ENCODE measurements around the gene BPHL. TPM values are rescaled to one million over a fixed set of nuclear protein-coding genes. Genes with fewer than 3 reads are reported as not detected.
"Not testable (repeated sequence)": the region's sequence is repeated elsewhere in the genome, so short reads cannot be mapped to it uniquely, and the experiment has no call there.

The BPHL gene
- total RNA-seq, 2 donors from 2014 or later, result 25.5 to 27.6 TPM

DNA sequence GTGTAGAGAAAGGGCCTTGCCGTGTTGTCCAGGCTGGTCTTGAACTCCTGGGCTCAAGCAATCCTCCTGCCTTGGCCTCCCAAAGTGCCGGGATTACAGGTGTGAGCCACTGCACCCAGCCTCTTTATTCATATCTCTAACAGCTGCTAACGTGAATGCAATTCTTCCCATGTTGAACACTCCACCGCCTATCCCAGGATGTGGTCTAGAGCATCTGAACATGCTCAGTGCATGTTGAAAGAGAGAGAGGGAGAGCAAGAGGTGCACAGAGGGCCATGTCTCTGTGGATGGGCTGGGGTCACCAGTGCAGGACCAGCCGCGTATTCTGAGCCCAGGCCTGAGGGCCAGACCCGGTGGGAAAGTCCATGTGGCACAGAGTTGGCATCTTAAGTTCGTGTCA is 26.1 kb downstream of the BPHL start:
- intact Hi-C loops (cut with DNase I, micrococcal nuclease), result no loop called here
- no peak for DNase-seq
- ATAC-seq, result no peak

DNA sequence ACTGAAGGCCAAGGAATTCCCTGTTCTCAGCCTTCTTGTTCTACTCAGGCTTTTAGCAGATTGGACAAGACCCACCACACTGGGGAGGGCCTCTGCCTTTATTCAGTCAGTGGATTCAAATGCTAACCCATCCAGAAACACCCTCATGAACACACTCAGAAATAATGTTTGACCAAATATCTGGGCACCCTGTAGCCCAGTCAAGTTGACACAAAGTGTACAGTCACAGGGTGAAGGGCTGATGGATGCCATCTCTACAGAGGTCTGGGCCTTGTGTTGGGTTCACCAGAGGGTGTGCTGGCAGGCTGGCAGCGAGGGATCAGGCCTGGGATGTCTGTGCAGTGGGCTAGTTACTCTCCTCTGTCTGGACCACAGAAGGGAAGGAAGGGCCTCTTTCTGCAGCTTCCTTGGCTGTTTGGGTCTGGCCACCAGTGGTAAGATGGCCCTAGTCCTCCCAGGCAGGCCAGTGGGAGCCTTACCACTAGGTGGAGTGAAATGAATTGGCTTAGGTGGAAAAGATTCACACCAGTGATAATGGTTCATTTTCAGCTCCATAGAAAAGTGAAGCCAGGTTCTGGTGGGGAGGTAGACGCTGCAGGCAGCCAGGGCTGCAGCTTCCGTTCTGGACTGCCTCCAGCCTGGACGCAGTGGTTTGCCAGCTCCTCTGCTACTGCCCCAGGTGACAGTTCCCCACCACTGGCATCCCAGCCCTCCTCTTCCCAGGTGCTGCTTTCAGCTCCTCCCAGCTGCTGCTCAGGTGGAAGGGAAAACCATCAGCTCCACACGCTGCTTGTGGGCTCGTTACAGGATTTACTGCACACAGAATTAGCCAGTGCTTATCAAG is 29.6 kb downstream of the BPHL start:
- DNase-seq (no peak), ATAC-seq (no peak)
- intact Hi-C loops (cut with DNase I, micrococcal nuclease), result no loop called here

DNA sequence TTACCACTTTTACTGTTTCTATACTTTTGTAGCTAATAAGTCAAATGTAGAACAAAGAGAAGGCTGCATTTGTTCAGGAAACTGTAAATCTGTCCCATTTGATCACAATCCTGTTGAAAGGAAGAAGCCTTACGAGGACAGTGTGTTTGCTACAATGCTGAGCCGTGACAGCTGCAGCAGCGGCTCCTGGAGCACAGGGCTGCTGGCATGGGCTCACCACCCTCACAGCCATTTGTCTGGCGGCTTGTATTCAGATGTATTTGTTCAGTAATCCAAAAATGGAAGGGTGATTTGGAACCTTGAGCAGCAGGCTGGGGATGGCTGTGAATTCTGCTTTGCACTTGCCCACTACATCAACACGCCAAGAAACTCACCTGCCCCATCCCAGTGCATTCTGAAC is 33.2 kb downstream of the BPHL start:
- DNase-seq, result no peak
- intact Hi-C loops (cut with DNase I, micrococcal nuclease), result no loop called here
- ATAC-seq, result no peak

DNA sequence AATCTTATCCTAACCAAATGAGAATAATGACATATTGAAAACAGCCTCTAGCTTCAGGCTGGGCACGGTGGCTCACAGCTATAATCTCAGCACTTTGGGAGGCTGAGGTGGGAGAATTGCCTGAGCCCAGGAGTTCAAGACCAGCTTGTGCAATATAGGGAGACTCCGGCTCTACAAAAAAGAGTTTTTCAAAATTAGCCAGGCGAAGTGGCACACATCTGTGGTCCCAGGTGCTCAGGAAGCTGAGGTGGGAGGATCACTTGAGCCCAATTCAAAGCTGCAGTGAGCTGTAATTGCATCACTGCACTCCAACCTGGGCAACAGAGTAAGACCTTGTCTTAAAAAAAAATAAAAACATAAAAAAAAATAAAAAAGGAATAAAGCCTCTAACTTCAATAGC is 34.2 kb downstream of the BPHL start:
- intact Hi-C loops (cut with DNase I, micrococcal nuclease), result no loop called here
- ATAC-seq, result no peak
- DNase-seq, result no peak

DNA sequence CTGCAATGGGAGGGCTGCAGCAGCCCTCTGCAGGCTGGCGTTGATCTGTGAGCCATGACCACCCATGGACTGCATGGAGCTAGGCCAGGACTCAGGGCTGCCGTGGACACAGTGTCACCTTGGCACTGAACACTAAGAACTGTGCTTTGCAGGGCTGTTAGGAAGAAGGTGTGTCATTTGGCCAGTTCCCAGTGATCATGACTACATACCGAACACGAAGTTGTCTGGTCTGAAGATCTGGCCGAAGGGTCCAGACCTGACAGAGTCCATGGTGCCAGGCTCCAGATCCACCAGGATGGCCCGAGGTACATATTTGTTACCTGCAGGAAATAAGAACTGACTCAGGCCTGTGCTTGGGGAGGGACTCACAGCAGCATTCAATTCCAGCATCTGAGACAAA is 36.9 kb downstream of the BPHL start:
- DNase-seq; intact Hi-C loops (cut with DNase I, micrococcal nuclease): not testable (repeated sequence)
- peak; percentile 23 for ATAC-seq

DNA sequence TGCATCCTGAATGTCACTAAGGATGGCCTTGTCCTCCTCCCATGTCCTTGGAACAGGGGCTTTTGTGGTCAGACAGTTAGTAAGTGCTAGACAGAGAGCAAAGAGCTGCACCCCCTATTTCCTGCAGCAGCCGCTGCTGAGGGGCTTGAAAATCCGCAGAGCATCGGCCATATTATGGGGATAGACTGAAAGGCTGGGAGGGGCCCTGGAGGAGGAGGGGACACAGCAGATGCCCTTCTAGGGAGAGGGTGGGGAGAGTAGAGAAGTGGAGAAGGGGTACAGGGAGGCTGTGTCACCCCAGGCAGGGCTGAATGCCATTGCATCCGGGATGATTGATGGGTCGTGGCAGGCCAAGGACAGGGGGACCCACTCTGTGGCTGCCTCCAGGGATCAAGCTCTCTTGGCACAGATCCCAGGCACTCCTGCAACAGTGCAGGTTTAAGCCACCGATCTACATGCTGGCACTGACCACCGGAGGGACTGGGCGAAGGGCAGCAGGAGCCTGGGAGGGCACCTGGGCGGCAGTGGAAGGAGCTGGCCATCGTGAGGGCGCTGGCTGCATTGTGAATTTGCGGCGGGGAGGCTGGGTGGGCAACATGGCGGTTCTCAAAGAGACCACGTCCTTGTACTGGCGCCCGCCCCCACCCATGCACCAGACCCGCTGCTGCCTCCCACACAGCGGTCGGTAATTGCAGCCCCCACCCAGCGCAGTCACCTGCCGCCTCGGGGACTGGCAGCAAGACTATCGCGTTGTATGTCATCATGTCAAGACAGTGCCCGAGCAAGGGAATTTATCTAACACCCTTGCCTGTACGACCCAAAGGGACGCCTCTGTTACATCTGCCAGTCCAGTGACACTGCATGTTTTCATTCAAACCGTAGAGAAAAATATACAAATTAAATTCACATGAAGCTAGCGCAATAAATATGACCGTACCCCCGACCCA is 37.9 kb downstream of the BPHL start:
- DNase-seq, result peak; percentile 36 to 41
- intact Hi-C loops (cut with DNase I, micrococcal nuclease); ATAC-seq: not testable (repeated sequence)

DNA sequence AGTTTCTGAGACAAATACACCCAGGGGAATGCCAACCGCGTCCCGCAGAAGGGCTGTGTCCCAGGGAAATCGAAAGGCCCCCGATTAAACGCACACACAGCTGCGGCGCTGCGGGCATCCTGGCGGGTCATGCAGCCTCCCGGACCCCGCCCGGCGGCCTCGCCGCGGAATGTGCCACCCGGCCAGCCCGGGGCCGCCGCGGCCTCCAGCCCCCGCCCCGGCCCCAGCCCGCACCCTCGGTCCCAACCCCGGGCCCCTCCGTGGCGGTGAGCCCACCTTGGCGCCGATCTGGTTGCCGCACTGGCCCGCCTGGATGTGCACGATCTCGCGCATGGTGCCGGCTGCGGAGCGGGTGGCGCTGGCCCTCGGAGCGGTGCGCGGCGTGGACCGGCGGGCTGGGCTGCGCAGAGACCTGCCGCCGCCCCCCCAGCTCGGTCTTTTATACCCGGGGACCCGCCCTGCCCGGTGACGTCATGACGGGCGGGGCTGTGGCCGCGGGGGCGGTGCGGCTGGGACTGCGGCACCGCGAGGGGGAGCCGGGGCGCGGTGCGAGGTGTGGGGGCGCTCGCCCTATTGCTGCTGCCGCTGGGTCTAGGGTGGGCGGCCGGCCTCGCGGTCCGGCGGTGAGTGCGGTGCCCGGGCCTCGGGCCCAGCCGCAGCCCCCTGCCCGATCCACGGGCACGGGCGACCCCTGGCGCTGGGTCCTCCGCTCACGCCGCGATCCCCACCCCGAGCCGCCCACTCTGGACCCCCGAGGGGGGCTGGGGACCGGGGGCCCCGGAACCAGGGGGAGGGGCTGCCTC is 38.8 kb downstream of the BPHL start, which contains the start of gene TUBB2A:
Gene TUBB2A (minus strand): TSS at position 414 of the 803 bp plus-strand sequence. CDS start 81 bp downstream, at position 333.
- intact Hi-C loops (cut with DNase I, micrococcal nuclease), result no loop called here
- peak; percentile 72 for ATAC-seq

DNA sequence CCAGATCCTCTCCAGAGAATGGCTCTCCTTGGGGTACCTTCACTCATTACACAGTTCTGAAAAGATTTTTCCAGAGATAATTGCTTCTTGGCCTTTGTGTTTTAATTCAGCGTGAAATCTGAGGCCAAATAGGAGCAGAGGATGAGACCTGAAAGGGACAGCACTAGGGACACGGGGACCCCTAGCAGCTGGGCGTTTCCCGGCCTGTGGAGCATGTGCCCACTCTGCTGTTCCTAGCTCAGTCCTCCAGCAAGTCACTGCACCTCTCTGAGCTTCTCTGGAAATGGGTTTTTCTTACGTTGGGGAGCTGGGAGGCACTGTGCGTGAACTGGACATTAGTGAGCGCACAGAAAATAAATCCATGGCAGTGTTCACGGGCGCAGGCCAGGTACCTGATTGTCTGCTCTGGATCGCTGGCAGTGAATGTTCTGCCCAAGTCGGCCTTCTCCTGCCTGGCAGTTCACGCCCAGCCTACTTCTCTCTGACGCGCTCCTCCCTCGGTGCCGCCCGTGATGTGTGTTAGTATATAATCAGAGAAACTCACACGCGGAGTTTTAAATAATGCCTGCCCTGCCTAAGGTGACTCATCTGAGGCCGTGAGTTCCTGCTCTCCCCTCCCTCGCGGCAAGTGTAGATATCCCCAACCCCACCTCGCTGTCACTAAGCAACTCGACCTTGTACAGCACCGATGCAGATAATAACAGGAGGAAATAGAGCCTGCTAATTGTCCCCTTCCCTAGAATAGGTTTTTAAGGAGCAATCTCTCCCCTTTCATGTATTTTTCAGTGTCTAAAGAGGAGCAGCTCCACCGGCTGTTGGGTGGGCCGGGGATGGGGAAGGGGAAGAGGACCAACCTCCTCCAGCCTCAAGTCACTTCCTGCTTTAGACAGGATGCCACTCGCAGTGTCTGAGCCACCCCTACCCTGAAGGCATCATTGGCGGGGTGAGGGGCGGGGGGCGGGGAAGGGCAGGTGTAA is 41.6 kb downstream of the BPHL start:
- intact Hi-C loops (cut with DNase I, micrococcal nuclease), result no loop called here
- peak; percentile 69 for ATAC-seq
- peak; percentile 81 to 88 for DNase-seq

More for the DNA sequence above, 38.8 kb downstream of the BPHL start, which contains the start of gene TUBB2A:
- DNase-seq, result peak; percentile 72 to 87

DNA sequence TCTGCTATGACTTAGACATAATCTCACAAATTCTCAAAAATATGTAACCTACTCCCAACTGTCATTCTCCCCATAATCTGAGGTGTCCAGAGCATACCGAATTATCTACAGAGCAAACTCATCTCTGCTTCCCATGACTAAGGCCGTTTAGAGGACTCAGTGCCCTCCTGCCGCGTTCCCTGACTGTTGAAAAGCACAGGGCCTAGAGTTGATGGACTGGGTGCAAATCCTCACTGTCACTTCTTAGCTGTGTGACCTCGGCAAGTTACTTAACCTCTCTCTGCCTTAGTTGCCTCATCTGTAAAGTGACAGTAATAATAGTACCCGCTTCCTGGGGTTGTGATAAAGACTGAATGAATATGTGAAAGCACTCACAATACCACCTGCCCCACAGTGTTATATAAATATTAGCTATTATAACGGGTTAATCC is 43.6 kb downstream of the BPHL start:
- ATAC-seq, result no peak
- intact Hi-C loops (cut with DNase I, micrococcal nuclease), result no loop called here
- DNase-seq, result no peak

DNA sequence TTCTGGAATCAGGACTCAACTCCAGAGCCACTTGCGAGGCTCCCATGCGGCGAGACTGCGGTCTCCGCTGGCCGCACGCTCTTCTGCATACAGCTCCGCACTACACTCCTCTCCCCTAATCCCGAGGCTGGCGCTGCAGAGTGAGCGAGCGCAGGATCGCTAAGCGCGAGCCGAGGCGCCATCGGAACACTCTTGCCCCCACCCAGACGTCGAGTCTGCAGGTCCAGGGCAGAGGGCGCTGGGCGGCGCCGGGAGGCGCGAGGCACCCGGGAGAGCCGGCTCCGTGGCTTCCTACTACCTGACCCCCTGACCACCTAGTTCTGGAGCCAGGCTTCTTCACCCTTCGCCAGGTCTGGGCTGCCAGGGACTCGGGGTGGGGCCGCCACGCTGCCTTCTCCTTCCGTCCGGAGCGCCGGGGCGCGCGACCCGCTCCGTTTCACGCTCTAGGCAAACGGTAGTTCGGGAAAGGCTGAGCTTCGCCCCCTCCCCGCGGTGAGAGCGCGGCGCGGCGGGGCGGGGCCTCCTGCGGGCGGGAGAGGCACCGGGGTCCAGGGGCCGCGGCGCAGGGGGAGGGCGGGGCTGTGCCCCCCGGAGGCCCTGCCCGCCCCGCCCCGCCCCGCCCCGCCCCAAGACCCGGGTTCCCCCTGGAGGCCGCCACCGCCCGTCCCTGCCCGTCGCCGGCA is 44.2 kb downstream of the BPHL start:
- peak; percentile 81 to 84 for DNase-seq
- peak; percentile 76 for ATAC-seq
- intact Hi-C loops (cut with DNase I, micrococcal nuclease), result no loop called here

DNA sequence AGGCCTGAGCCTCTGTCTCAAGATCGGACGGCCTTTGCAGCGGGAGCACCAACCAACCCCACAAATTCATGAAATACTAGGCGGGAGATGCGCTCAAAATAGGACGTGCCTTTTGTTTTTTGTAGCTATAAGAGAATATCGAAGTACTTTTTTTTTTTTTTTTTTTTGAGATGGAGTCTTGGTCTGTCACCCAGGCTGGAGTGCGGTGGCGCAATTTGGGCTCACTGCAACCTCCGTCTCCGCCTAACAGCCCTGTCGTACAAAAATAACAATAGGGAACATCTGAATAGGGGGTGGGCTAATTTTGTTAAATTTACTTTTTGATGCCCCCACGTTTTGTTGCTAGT is 44.7 kb downstream of the BPHL start:
- intact Hi-C loops (cut with DNase I, micrococcal nuclease), result no loop called here
- ATAC-seq (no peak), DNase-seq (no peak)

DNA sequence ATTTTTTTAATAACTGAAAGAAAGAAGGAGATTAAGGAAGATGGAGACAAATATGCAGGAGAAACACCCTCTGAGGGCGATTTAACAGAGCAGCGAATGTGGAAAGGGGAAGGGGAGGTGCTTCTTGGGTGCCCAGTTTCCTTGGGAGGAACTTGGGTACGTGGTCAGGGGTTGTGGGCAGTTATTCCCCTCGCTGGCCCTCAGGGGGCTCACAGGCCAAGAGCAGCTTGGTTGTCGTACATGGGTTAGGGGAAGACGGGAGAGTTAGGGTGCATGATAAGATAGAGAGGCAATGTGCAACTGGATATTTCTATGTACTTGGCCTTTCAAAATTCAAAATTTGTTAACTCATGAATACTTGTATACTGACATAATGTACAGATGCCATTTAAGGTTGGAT is 45.9 kb downstream of the BPHL start:
- no peak for DNase-seq
- intact Hi-C loops (cut with DNase I, micrococcal nuclease), result no loop called here
- no peak for ATAC-seq

DNA sequence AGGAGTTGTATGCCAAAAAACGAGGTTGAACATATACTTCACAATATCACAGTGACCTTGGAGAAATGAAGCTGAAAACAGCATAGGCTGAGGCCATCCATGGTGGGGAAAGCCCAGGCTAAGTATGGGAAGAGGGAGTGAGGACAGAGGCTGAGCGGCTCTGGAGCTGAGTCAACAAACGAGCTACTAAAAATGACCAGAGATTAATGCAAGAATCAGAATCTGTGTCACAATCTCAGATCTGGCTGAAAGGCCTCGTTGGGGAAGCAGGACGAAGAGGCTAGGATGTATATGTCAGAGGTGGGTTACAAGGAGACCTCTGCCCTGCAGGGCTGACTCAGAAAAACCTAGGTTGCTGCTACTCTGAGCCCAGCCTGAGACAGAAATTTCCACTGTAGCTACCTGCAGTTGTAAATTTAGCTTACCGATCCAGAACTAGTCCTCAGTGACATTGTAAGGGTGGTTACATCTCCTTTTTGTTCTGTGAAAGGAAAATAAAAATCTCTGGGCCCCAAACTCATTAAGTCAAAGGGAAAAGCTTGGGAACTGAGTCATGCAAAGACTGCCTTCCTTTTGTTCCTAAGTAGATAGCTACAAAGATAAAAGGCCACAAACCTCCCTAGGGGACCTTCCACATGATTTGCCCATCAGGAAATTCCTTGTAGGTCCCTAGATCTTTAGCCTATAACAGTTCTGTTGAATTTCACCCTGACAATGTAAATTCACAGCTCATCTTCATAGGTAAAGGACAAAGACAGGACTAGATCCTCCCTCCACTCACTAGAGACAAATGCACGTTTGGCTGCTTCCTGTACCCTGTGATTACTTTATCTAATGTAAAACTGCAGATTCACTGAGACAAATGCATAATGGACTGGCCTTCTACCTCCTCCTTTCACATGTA is 47.4 kb downstream of the BPHL start:
- DNase-seq (no peak), ATAC-seq (no peak)
- intact Hi-C loops (cut with DNase I, micrococcal nuclease), result no loop called here

DNA sequence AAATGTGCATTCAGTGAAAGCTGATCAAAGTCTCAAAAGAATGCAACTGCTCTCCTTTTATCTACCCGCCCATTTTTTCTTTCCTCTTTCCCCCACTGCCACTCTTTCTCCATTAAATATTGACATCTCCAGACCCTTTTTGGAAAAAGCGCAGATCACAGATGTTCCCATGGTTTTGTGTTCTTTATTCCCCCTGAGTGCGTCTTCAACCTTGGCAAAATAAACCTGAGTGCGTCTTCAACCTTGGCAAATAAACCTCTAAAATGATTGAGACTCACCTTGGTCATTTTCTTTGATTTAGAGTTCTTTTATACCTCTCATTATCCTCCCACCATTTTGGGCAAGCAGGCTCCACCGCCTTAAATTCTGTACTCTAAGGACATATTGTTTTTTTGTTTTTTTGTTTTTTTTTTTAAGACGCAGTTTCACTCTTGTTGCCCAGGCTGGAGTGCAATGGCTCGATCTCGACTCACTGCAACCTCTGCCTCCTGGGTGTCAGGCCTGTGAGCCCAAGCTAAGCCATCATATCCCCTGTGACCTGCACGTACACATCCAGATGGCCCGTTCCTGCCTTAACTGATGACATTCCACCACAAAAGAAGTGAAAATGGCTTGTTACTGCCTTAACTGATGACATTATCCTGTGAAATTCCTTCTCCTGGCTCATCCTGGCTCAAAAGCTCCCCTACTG is 48.2 kb downstream of the BPHL start:
- DNase-seq; ATAC-seq; intact Hi-C loops (cut with DNase I, micrococcal nuclease): not testable (repeated sequence)

DNA sequence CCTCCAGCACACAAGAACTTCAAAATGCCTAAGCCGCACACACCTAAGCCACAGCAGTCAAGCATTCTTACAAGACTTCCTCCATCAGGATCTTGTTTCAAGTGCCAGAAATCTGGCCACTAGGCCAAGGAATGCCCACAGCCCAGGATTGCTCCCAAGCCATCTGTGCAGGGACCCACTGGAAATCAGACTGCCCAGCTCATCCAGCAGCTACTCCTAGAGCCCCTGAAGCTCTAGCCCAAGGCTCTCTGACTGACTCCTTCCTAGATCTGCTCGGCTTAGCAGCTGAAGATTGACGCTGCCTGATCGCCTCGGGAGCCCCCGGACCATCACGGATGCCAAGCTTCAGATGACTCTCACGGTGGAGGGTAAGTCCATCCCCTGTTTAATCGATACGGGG is 49.5 kb downstream of the BPHL start:
- DNase-seq; ATAC-seq; intact Hi-C loops (cut with DNase I, micrococcal nuclease): not testable (repeated sequence)

DNA sequence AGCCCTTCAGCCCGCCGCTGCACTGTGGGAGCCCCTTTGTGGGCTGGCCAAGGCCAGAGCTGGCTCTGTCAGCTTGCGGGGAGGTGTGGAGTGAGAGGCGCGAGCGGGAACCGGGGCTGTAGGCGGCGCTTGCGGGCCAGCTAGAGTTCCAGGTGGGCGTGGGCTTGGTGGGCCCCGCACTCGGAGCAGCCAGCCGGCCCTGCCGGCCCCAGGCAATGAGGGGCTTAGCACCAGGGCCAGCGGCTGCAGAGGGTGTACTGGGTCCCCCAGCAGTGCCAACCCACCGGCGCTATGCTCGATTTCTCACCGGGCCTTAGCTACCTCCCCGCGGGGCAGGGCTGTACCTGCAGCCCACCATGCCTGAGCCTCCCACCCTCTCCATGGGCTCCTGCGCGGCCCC is 52.2 kb downstream of the BPHL start:
- intact Hi-C loops (cut with DNase I, micrococcal nuclease); DNase-seq; ATAC-seq: not testable (repeated sequence)
